Neural crest cell (in vitro differentiated cells): Measurements from ENCODE around the gene LTBP1. TPM values are rescaled to one million over a fixed set of nuclear protein-coding genes. Genes with fewer than 3 reads are reported as not detected.

ENCODE experiments used
- DNase-seq: peaks from one replicate; pipeline ENCODE4 v3.0.0; 2021; ENCODE audit warnings: low read depth, mixed read lengths, low spot score
- H3K27ac Mint-ChIP-seq: one replicate; pipeline ENCODE4 v1.8.0; 2021; ENCODE audit warnings: mild to moderate bottlenecking, mixed read lengths; ENCODE audit not compliant: unreplicated experiment
- H3K27me3 Mint-ChIP-seq: 2 replicates; pipeline ENCODE4 v1.8.0; 2021; ENCODE audit warnings: low read depth, mild to moderate bottlenecking, mixed read lengths
- H3K36me3 Mint-ChIP-seq: 2 replicates; pipeline ENCODE4 v1.8.0; 2021; ENCODE audit warnings: low read depth, mild to moderate bottlenecking, mixed read lengths
- H3K4me1 Mint-ChIP-seq: 2 replicates; pipeline ENCODE4 v1.8.0; 2021; ENCODE audit warnings: mixed read lengths
- H3K4me3 Mint-ChIP-seq: one replicate; pipeline ENCODE4 v1.8.0; 2021; ENCODE audit warnings: mild to moderate bottlenecking, mixed read lengths
- H3K9me3 Mint-ChIP-seq: 2 replicates; pipeline ENCODE4 v1.8.0; 2021; ENCODE audit warnings: mixed read lengths
- CTCF ChIP-seq: fragments of 200-600 bp; sonication (generic); conservative IDR thresholded peaks from 2 replicates; pipeline ENCODE4 v1.5.0; 2021; ENCODE audit warnings: antibody characterized with exemption, mild to moderate bottlenecking
- total RNA-seq: library from RNA; stranded (reverse); gene quantifications from 2 replicates; pipeline ENCODE4 v1.2.1, GENCODE V29; 2021

LTBP1 gene
- total RNA-seq, 1 donor from 2014 or later, result 30.2 TPM

- TF ChIP-seq CTCF, result no peak
- no peak overlapping the region for H3K27ac Mint-ChIP-seq
- H3K36me3 Mint-ChIP-seq, result no peaks in the 10 kb centered on the region
- no peak for DNase-seq
- no peaks in the 10 kb centered on the region for H3K27me3 Mint-ChIP-seq
- H3K4me3 Mint-ChIP-seq, result no peak overlapping the region
- no peaks in the 10 kb centered on the region for H3K9me3 Mint-ChIP-seq
- peaks cover 18% of the 10 kb centered on the region for H3K4me1 Mint-ChIP-seq
Observed at GRCh38 chr2:33136056-33136455, 189.3 kb downstream of the LTBP1 start.

GRCh38 chr2:33136566-33136965, 189.8 kb downstream of the LTBP1 start:
- H3K9me3 Mint-ChIP-seq, result no peaks in the 10 kb centered on the region
- H3K36me3 Mint-ChIP-seq, result no peaks in the 10 kb centered on the region
- no peak overlapping the region for H3K4me3 Mint-ChIP-seq
- H3K4me1 Mint-ChIP-seq, result peaks cover 18% of the 10 kb centered on the region
- H3K27ac Mint-ChIP-seq, result no peak overlapping the region
- no peak for TF ChIP-seq CTCF
- no peak for DNase-seq
- H3K27me3 Mint-ChIP-seq, result no peaks in the 10 kb centered on the region

GRCh38 chr2:33137331-33137730, 190.6 kb downstream of the LTBP1 start:
- Mint-ChIP-seq H3K36me3 (no peaks in the 10 kb centered on the region), H3K4me3 (no peak overlapping the region), H3K27ac (no peak overlapping the region), H3K4me1 (peaks cover 18% of the 10 kb centered on the region), H3K9me3 (no peaks in the 10 kb centered on the region), H3K27me3 (no peaks in the 10 kb centered on the region)
- no peak for DNase-seq
- no peak for TF ChIP-seq CTCF

GRCh38 chr2:33139949-33140348, 193.2 kb downstream of the LTBP1 start:
- no peak for TF ChIP-seq CTCF
- peaks cover under 1% of the 10 kb centered on the region for H3K4me1 Mint-ChIP-seq
- no peak for DNase-seq
- H3K9me3 Mint-ChIP-seq, result no peaks in the 10 kb centered on the region
- no peak overlapping the region for H3K27ac Mint-ChIP-seq
- H3K4me3 Mint-ChIP-seq, result no peak overlapping the region
- H3K36me3 Mint-ChIP-seq, result no peaks in the 10 kb centered on the region
- no peaks in the 10 kb centered on the region for H3K27me3 Mint-ChIP-seq

GRCh38 chr2:33141476-33141875, 194.7 kb downstream of the LTBP1 start:
- Mint-ChIP-seq H3K36me3 (no peaks in the 10 kb centered on the region), H3K4me1 (no peaks in the 10 kb centered on the region), H3K9me3 (no peaks in the 10 kb centered on the region), H3K4me3 (no peak overlapping the region), H3K27ac (peak overlapping the region; percentile 58), H3K27me3 (no peaks in the 10 kb centered on the region)
- TF ChIP-seq CTCF, result no peak
- no peak for DNase-seq

- no peak overlapping the region for H3K27ac Mint-ChIP-seq
- H3K4me1 Mint-ChIP-seq, result no peaks in the 10 kb centered on the region
- no peak for TF ChIP-seq CTCF
- no peaks in the 10 kb centered on the region for H3K36me3 Mint-ChIP-seq
- no peak overlapping the region for H3K4me3 Mint-ChIP-seq
- H3K9me3 Mint-ChIP-seq, result no peaks in the 10 kb centered on the region
- DNase-seq, result no peak
- no peaks in the 10 kb centered on the region for H3K27me3 Mint-ChIP-seq
Observed at GRCh38 chr2:33142810-33143209, 196.1 kb downstream of the LTBP1 start.
